OCI-LY7 (cell line): Measurements from ENCODE around the gene KLHL11. TPM values are rescaled to one million over a fixed set of nuclear protein-coding genes. Genes with fewer than 3 reads are reported as not detected.

Source experiments
- BruUV-seq: library from RNA; stranded (reverse); fragments of 400-500 nt; replicated peaks from 2 replicates; lab custom pipeline; 2021; lab: Mats Ljungman, UMichigan
- CTCF ChIA-PET: fragments of 300-600 bp; sonication (Branson Sonifier 250); formaldehyde crosslinking; loops from one replicate; lab custom pipeline; 2022; ENCODE audit warnings: antibody characterized with exemption; ENCODE audit not compliant: unreplicated experiment; lab: Charles Lee
- POLR2A ChIA-PET: fragments of 300-600 bp; sonication (Branson Sonifier 250); formaldehyde crosslinking; loops from one replicate; lab custom pipeline; 2022; ENCODE audit warnings: antibody characterized with exemption; lab: Charles Lee
- DNase-seq: peaks from one replicate; pipeline ENCODE4 v3.0.0-alpha.2; 2015; ENCODE audit warnings: low spot score
- H2AFZ ChIP-seq: fragments of 200-600 bp; sonication (generic), shearing (Covaris generic); 2 replicates; pipeline ENCODE4 v1.6.1; 2014; ENCODE audit warnings: mild to moderate bottlenecking, antibody characterized with exemption, low read length, moderate library complexity
- H3K27ac ChIP-seq: fragments of 200-600 bp; sonication (generic); 2 replicates; pipeline ENCODE4 v1.5.1; 2014; ENCODE audit warnings: mixed run types, low read depth, mild to moderate bottlenecking, moderate library complexity, low read length, inconsistent platforms; ENCODE audit not compliant: poor library complexity, severe bottlenecking
- H3K36me3 ChIP-seq: fragments of 200-600 bp; sonication (generic); 2 replicates; pipeline ENCODE4 v1.6.1; 2014; ENCODE audit warnings: mild to moderate bottlenecking, antibody characterized with exemption, low read length, moderate library complexity, mixed read lengths; ENCODE audit not compliant: insufficient read depth
- H3K4me1 ChIP-seq: fragments of 200-600 bp; sonication (generic); 2 replicates; pipeline ENCODE4 v1.5.1; 2014; ENCODE audit warnings: mild to moderate bottlenecking, low read length; ENCODE audit not compliant: insufficient read depth, poor library complexity, severe bottlenecking
- H3K4me2 ChIP-seq: fragments of 200-600 bp; sonication (generic); 2 replicates; pipeline ENCODE4 v1.6.1; 2014; ENCODE audit warnings: mild to moderate bottlenecking, low read length
- H3K4me3 ChIP-seq: fragments of 200-600 bp; sonication (generic); 2 replicates; pipeline ENCODE4 v1.5.1; 2014; ENCODE audit warnings: mild to moderate bottlenecking, low read depth, low read length; ENCODE audit not compliant: poor library complexity, severe bottlenecking
- H3K79me2 ChIP-seq: fragments of 200-600 bp; sonication (generic); 2 replicates; pipeline ENCODE4 v1.6.1; 2016; ENCODE audit warnings: low read depth, mild to moderate bottlenecking, low read length, moderate library complexity, mixed read lengths; ENCODE audit not compliant: insufficient read depth
- H3K9me2 ChIP-seq: fragments of 200-600 bp; sonication (generic); 2 replicates; pipeline ENCODE4 v1.6.1; 2016; ENCODE audit warnings: mild to moderate bottlenecking, low read length, mixed read lengths; ENCODE audit not compliant: insufficient read depth
- H3K9me3 ChIP-seq: fragments of 200-600 bp; sonication (generic); 2 replicates; pipeline ENCODE4 v1.6.1; 2014; ENCODE audit warnings: mild to moderate bottlenecking, mixed run types, low read length, mixed read lengths
- H4K20me1 ChIP-seq: fragments of 200-600 bp; sonication (generic); 2 replicates; pipeline ENCODE4 v1.6.1; 2014; ENCODE audit warnings: mild to moderate bottlenecking, antibody characterized with exemption, low read length, moderate library complexity, mixed read lengths; ENCODE audit not compliant: insufficient read depth
- CTCF ChIP-seq: fragments of 200-600 bp; sonication (generic); conservative IDR thresholded peaks from 2 replicates; pipeline ENCODE4 v1.5.1; 2014; ENCODE audit warnings: mild to moderate bottlenecking, antibody characterized with exemption, low read length, moderate library complexity, mixed read lengths
- EZH2phosphoT487 ChIP-seq: fragments of 200-600 bp; sonication (generic); IDR thresholded peaks from 2 replicates; pipeline ENCODE4 v1.6.1; 2018; ENCODE audit warnings: low read depth, borderline replicate concordance, mild to moderate bottlenecking, mixed run types, antibody characterized with exemption, low read length, moderate library complexity, mixed read lengths
- intact Hi-C: fragments of 100-400 bp; cut with micrococcal nuclease; formaldehyde crosslinking; loops from one replicate; pipeline ENCODE4 v1.10.0; 2022; ENCODE audit not compliant: unreplicated experiment
- total RNA-seq, 2 experiments: library from RNA; depleted of rRNA in 1 of 2; stranded (reverse); fragments of >200 nt in 1 of 2; shearing (Covaris generic) in 1 of 2; gene quantifications; 2 replicates each; pipeline ENCODE4 v1.2.3, GENCODE V29; 2014 to 2022

The KLHL11 gene
- total RNA-seq, 2 experiments from 2014 or later: 20.9 to 35.4 TPM

GRCh38 chr17:41812381-41813151 is 52.7 kb downstream of the KLHL11 start, which contains the start of gene FKBP10:
FKBP10 (plus strand) TSS chr17:41813004; CDS start chr17:41813035, 31 bp downstream.
- ChIA-PET POLR2A (interaction anchor here (0.6 kb wide), 1 partner anchor 11 kb away, joined by 3 read pairs; no protein-coding TSS in a partner anchor), CTCF (no interaction called here)
- BruUV-seq: no TSS peak
- intact Hi-C loops: no loop called here
- H3K9me2 ChIP-seq: no peaks in the 10 kb centered on the region
- peak; percentile 45 for DNase-seq
- peaks cover 9% of the 10 kb centered on the region for H3K4me1 ChIP-seq
- no peaks in the 10 kb centered on the region for H3K9me3 ChIP-seq
- H3K4me3 ChIP-seq: peak within 1 kb of the TSS; percentile 65
- no peaks in the 10 kb centered on the region for H4K20me1 ChIP-seq
- H3K4me2 ChIP-seq: peak within 1 kb of the TSS; percentile 75
- no peak within 1 kb of the TSS for H3K27ac ChIP-seq
- peak within 1 kb of the TSS; percentile 56 for H2AFZ ChIP-seq
- H3K79me2 ChIP-seq: no peaks in the 10 kb centered on the region
- TF ChIP-seq EZH2phosphoT487 (no peak), CTCF (no peak)
- no peaks in the 10 kb centered on the region for H3K36me3 ChIP-seq

- peak within 1 kb of the TSS; percentile 65 for H3K4me3 ChIP-seq
- BruUV-seq: no TSS peak
- H3K27ac ChIP-seq: no peak within 1 kb of the TSS
These were observed 53.5 kb downstream of the KLHL11 start, which contains the start of gene P3H4 for GRCh38 chr17:41811549-41812380. P3H4 (minus strand) TSS chr17:41811949; CDS start chr17:41811915, 34 bp downstream.

More at GRCh38 chr17:41811549-41812380, 53.5 kb downstream of the KLHL11 start, which contains the start of gene P3H4:
- Histone ChIP-seq H3K4me2 (peak within 1 kb of the TSS; percentile 75), H3K4me1 (peaks cover 9% of the 10 kb centered on the region), H2AFZ (peak within 1 kb of the TSS; percentile 56), H4K20me1 (no peaks in the 10 kb centered on the region), H3K9me3 (no peaks in the 10 kb centered on the region), H3K9me2 (no peaks in the 10 kb centered on the region), H3K79me2 (no peaks in the 10 kb centered on the region), H3K36me3 (no peaks in the 10 kb centered on the region)
- POLR2A ChIA-PET: interaction anchor here (0.6 kb wide), 1 partner anchor 11 kb away, joined by 3 read pairs; no protein-coding TSS in a partner anchor
- DNase-seq: peak; percentile 41
- intact Hi-C loops: no loop called here
- TF ChIP-seq EZH2phosphoT487 (no peak), CTCF (peak; percentile 59)
- CTCF ChIA-PET: no interaction called here
